GM23248 (cell line): ENCODE measurements around the gene SOD1.

Experiments used
- EZH2 ChIP-seq: fragments of 200-600 bp; sonication (generic); IDR thresholded peaks from 2 replicates; pipeline ENCODE4 v1.6.1; 2018; ENCODE audit warnings: antibody characterized with exemption, mild to moderate bottlenecking; ENCODE audit not compliant: insufficient read depth, poor library complexity, severe bottlenecking
- EZH2phosphoT487 ChIP-seq: fragments of 200-600 bp; sonication (generic); IDR thresholded peaks from 2 replicates; pipeline ENCODE4 v1.6.1; 2018; ENCODE audit warnings: antibody characterized with exemption, moderate library complexity, mild to moderate bottlenecking, low read depth; ENCODE audit not compliant: insufficient read depth

DNA sequence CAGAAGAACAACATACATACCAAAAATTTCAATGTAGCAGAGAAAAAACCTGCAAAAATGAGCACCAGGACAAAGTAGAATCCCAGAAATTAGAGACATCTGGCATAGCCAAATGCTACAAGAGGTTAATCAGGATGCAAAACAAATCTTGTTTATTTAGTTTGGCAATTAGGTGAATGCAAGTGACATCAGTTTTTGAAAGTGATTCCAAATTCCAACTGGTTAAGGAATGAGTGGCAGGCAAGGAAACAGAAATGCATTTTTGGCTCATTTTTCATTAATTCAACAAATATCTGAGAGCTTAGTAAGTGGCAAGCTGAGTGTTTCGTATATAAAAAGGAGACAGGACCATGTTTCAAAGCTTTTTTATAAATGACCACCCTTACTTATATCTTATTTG is 51.1 kb downstream of the SOD1 start:
- no peak for TF ChIP-seq EZH2
- TF ChIP-seq EZH2phosphoT487, result no peak
